ENCODE data around the gene HERC2.

The HERC2 gene

DNA sequence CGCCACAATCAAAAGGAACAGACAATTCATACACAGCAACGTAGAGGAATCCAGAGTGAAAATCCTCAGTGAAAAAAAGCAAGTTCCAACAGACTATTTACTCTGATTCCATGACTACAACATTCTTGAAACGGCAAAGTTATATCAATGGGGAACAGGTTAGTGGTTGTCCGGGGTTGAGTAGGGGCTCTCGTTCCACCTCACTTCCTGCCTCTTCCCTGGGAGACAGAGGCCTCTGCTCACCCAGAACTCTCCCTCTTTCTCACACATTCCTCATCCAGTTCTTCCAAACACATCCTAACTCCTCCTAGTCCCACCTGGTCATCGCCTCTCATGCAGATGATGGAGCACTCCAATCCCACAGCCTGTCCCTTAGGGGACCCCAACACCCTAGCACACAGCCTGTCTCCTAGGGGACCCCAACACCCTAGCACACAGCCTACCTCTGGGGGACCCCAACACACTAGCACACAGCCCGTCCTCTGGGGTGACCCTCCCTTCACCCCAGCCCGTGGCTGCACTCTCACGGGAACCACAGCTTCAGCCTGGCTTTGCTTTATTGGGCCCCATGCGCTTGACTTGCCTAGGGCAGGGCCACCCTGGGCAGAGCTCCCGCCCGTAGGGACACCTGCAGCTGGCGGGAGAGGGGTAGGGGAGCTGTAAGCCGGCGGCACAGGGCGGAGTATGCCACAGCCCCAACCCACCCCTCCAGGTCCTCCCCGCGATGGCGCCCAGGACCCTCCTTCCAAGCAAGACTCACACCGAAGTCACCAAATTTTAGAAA, 228.0 kb downstream of the HERC2 start:
- DNase-seq, result no peak

DNA sequence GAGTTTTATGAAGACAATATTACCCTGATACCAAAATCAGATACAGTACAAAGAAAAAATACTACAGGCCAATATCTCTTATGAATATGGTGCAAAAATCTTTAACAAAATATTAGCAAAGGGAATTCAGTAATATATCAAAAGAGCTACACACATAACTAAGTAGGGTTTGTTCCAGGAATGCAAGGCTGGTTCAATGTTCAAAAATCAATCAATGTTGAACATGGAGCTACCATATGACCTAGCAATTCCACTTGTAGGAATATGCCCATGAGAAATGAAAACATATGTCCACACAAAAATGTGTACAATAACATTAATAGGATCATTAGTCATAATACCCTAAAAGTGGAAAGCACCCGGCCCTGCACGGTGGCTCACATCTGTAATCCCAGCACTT, 230.7 kb downstream of the HERC2 start:
- DNase-seq, result no peak

DNA sequence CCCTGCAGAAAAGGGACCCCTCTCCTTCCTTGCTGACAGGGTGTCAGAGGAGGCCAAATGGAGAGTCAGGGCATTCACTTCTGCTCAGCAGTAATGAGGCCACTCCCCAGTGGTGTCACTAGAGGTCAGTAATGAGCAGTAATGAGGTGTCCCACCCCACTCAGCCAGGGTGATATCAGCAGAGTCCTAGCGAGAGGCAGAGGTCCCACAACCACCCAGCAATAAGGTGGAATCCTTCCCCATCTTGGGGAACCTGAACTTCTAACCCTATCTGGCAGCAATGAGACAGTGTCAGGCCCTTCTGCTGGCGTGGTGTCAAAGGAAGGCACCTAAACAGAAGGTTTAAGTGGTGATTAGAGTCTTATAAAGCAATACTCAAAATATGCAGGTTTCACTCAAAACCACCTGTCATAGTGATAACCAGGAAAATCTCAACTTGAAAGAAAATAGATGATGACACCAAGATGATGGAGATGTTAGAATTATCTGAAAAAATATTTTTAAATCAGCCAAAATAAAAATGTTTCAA, 235.7 kb downstream of the HERC2 start:
- DNase-seq, result peak; percentile 46

DNA sequence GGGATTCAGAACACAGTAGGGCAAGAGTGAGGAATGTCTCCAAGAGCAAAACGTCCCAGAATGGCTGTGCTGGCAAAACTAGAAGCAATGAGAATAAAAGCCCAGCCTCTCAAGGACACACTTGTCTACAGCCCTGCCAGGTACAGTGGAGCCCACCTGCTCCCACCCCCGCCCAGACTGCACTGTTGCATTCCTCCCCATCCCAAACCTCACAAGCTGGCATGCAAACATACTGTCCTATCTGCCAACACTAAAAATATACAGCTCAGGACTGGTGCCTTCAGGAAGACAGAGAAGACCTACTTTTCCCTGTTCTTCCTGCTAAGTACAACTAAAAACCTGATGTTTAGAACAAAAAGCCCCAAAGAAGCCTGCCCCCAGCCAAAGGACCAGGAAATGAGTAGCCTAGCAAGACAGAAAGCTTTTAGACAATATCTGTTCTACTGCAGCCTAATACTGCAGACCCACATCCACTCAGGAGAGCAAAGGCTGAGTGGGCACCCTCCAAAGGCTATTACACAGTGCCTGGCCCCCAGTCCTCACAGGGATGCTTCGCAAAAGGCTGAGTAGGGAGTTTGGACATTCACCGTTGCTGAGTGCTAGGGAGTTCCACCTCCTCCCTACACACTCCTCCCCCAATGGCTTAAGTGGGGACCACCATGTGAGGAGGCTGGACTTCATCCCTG, 236.3 kb downstream of the HERC2 start:
- DNase-seq, result no peak

DNA sequence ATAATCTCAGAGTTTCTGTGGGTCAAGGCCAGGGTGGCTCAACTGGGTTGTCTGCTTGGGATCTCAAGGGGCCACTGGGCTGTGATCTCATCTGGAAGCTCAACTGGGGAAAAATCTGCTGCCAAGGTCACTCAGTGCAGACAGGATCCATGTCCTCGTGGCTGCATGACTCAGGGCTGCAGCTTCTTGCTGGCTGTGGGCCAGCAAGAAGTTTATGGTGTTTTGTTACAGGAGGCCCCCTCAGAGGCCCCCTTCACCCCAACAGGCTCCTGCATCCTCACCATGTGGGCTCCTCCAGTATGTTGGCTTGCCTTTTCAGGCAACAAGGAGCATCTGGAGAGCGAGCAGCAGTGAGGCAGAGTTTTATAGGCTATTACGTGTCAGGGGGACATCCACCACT, 237.4 kb downstream of the HERC2 start:
- DNase-seq, result peak; percentile 29

DNA sequence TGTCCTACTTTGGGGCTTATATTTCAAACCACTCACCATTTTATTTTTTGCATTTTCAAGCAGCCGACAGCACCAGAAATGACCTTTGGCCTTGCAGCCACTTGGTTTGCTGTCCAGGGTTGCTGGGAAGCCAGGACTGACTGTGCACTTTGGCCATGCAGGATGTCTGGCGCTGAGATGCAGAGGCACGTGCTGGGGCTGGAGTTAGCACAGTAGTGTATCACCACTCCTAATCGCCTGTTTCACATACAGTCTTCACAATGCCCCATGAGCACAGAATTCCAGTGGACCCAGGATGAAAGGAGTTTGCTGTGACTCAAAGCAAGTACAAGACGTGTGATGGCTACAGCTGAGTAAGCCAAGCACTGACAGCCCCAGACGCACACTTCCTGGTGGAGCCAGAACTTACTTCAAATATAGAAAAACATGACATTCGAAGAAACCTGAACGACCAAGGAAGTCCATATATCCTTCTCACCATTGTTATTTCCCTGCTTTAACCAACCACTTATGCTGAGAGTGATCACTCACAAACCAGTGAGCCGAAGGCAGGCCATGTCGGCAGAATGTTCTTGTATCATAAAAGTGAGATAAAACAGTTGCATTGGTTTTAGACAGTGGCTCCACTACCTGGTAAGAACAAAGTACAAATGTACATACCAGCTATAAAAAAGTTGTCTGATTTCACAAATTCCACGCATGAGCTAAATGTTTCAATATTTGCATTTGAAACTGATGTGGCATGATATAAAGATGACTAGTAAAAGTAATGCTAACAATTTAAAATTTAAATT, 238.9 kb downstream of the HERC2 start:
- no peak for DNase-seq

DNA sequence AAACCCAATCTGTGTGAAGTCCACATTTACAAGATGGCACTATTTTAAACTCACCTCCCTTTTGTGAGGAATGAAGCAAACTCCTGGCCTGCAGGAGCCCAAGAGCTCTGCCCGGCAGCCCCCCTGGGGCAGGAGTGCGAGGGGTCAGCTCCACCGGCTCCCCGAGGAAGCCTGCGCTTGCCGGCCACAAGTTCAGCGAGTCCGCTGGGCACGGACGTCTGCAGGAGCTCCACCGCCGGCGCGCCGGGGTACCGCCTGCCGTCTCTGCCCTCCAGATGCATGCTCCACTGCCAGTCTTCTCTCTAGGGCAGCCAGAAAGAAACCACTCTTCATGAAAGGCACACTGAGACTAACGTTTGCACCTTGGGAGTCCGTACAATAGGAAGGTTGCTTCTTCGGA, 240.4 kb downstream of the HERC2 start:
- no peak for DNase-seq

DNA sequence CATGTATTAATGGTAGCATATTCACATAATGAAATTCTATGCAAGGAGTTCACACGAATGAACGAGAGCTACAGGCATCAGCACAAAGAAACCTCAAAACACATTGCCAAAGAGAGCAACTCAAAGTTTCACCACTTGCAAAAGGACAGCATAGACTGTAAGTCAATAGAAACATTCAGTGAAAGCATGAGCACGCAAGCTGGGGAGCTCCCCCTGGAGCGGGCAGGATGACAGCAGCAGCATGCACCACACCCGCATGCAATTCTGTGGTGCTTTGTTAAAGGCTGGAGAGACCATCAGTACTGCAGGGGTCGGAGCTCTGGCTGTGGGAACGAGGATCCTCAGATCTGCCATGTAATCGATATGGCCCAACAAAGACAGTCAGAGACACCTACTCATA, 241.6 kb downstream of the HERC2 start:
- DNase-seq, result no peak

DNA sequence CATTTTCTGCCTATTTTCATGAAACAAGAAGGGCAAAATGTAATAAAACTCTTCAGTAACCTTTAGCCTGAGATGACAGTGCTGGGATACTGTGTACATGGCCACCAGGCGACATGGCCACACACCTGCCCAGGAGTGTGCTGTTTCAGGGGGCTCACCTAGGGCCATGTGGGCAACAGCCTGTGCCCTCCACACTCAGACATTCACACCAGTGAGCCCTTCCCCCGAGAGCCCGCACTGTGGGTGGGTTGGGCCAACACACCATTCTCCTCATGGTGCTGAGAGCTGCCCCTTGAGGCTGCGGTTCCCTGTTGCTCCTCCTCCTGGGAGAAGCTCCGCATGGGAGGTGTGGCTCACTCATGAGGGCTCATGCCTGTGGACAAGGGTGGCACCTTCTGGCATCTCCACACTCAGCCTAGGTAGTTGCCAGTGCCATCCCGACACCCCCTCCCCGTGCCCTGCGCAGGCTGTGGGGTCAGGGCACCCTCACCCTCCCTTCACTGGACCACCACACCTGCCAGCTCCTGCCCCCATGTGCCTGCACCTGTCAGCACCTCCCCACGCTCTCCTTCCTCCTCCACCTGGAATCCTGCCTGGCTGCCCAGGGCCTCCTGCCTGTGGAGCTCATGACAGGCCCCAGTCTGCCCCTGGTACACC, 242.5 kb downstream of the HERC2 start:
- no peak for DNase-seq

DNA sequence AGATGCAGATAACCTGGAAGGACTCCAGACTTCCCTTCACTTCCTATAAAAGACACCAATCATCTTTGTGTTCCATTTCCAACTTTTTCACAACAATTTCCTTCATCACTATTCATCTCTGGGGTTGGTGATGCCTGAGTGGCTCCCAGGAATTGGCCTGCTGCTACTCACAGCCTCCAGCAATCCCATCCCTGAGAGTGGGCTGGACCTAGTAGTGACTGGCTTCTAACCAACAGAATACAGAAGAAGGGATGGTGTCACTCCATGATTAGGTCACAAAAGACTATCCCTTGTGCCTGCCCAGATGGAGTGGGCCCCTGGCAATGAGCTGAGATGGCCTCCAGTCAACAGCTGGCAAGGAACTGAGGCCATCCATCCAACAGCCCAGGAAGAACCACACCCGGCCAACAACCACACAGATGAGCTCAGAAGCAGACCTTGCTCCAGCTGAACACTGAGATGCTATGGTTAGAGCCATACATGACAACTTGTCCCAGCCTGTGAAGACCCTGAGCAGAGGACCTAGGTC, 243.7 kb downstream of the HERC2 start:
- no peak for DNase-seq

DNA sequence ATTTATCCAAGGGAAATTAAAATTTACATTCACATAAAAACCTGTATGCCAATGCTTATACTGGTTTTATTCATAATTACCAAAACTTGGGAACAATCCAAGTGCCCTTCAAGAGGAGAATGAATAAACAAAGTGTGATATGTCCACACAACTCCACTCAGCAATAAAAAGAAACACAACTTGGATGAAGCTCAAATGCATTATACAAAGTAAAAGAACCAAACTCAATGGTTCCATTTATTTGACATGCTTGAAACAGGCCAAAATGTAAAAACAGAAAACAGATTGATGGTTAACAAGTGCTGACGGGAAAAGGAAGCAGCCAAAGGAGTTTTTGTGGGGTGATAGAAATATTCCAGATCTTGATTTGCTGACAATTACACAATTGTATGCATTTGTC, 246.4 kb downstream of the HERC2 start:
- DNase-seq, result no peak

DNA sequence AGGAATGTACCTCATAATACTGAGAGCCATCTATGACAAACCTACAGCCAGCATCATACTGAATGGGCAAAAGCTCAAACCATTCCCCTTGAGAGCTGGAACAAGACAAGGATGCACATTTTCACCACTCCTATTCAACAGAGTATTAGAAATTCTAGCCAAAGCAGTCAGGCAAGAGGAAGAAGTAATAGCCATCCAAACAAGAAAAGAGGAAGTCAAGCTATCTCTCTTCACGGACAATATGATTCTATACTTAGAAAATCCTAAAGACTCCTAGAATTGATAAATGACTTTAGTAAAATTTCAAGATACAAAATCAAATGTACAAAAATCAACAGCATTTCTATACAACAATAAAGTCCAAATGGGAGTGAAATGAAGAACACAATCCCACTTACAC, 253.0 kb downstream of the HERC2 start:
- no peak for DNase-seq

DNA sequence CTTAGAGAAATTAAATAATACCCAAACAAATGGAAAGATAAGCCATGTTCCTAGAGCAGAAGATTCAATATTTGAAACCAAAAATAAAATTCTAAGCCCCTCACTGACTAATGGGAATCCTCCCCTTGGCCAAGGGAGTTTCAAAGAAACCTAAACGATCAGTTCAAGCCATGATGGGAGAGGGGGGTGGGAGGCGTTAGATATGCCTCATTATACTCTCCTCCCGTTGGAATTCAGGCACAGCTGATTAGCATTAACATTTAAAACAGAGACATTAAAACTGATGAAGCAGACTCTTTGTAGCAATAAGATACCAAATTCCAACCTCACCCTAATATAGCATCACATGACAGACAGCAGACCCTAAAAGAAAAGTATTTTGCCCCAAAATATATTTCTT, 255.7 kb downstream of the HERC2 start:
- no peak for DNase-seq
